Activated CD4-positive, alpha-beta memory T cell treated with anti-CD3 and anti-CD28 coated beads for 36 hours (primary cell): Measurements from ENCODE around the gene SORCS3. TPM values are rescaled to one million over a fixed set of nuclear protein-coding genes. Genes with fewer than 3 reads are reported as not detected.

Experiments
- CTCF ChIA-PET: fragments of 350-600 bp; sonication (Branson Sonifier 250); formaldehyde crosslinking; loops from one replicate; lab custom pipeline; 2021; ENCODE audit warnings: antibody characterized with exemption, inconsistent platforms; lab: Charles Lee
- POLR2A ChIA-PET: fragments of 350-600 bp; sonication (Branson Sonifier 250); formaldehyde crosslinking; loops from one replicate; lab custom pipeline; 2021; ENCODE audit warnings: antibody characterized with exemption; lab: Charles Lee
- DNase-seq: peaks from one replicate; pipeline ENCODE4 v3.0.0-alpha.2; 2020
- H3K27ac Mint-ChIP-seq: one replicate; pipeline ENCODE4 v1.8.0; 2021; ENCODE audit warnings: mixed read lengths
- H3K27me3 Mint-ChIP-seq: one replicate; pipeline ENCODE4 v1.8.0; 2021; ENCODE audit warnings: mixed read lengths
- H3K36me3 Mint-ChIP-seq: one replicate; pipeline ENCODE4 v1.8.0; 2021; ENCODE audit warnings: mixed read lengths
- H3K4me1 Mint-ChIP-seq: one replicate; pipeline ENCODE4 v1.8.0; 2021; ENCODE audit warnings: low read depth, mixed read lengths
- H3K4me3 Mint-ChIP-seq: one replicate; pipeline ENCODE4 v1.8.0; 2021; ENCODE audit warnings: mild to moderate bottlenecking, mixed read lengths
- H3K9me3 Mint-ChIP-seq: one replicate; pipeline ENCODE4 v1.8.0; 2021; ENCODE audit warnings: mixed read lengths
- intact Hi-C: fragments of 100-400 bp; cut with micrococcal nuclease; formaldehyde crosslinking; loops from one replicate; pipeline ENCODE4 v1.15.1; 2023
- total RNA-seq, 2 experiments: library from RNA; stranded (reverse); gene quantifications; one replicate each; pipeline ENCODE4 v1.2.3, GENCODE V29; 2021

Gene SORCS3
- total RNA-seq, 2 experiments from 2014 or later, result not detected

GRCh38 chr10:105070249-105070648 lies 429.2 kb downstream of the SORCS3 start:
- Mint-ChIP-seq H3K4me3 (no peak overlapping the region), H3K27me3 (no peaks in the 10 kb centered on the region), H3K9me3 (no peaks in the 10 kb centered on the region), H3K4me1 (no peaks in the 10 kb centered on the region), H3K27ac (no peak overlapping the region), H3K36me3 (no peaks in the 10 kb centered on the region)
- DNase-seq, result no peak
- POLR2A ChIA-PET, result no interaction called here
- intact Hi-C loops, result no loop called here
- CTCF ChIA-PET, result no interaction called here

GRCh38 chr10:105070952-105071351 lies 429.9 kb downstream of the SORCS3 start:
- H3K27ac Mint-ChIP-seq, result no peak overlapping the region
- ChIA-PET CTCF (interaction anchor here (0.6 kb wide), 1 partner anchor 814 kb away, joined by 3 read pairs; no protein-coding TSS in a partner anchor), POLR2A (no interaction called here)
- H3K9me3 Mint-ChIP-seq, result no peaks in the 10 kb centered on the region
- no peak for DNase-seq
- H3K4me3 Mint-ChIP-seq, result no peak overlapping the region
- H3K4me1 Mint-ChIP-seq, result no peaks in the 10 kb centered on the region
- intact Hi-C loops, result no loop called here
- no peaks in the 10 kb centered on the region for H3K27me3 Mint-ChIP-seq
- H3K36me3 Mint-ChIP-seq, result no peaks in the 10 kb centered on the region

- POLR2A ChIA-PET, result no interaction called here
- intact Hi-C loops, result no loop called here
- no peak for DNase-seq
- no peaks in the 10 kb centered on the region for H3K4me1 Mint-ChIP-seq
- no peaks in the 10 kb centered on the region for H3K9me3 Mint-ChIP-seq
- H3K36me3 Mint-ChIP-seq, result no peaks in the 10 kb centered on the region
- CTCF ChIA-PET, result no interaction called here
- H3K4me3 Mint-ChIP-seq, result no peak overlapping the region
- H3K27me3 Mint-ChIP-seq, result no peaks in the 10 kb centered on the region
- no peak overlapping the region for H3K27ac Mint-ChIP-seq
Measured at GRCh38 chr10:105071980-105072379, 430.9 kb downstream of the SORCS3 start.

- no peak for DNase-seq
- H3K36me3 Mint-ChIP-seq, result no peaks in the 10 kb centered on the region
- H3K4me3 Mint-ChIP-seq, result no peak overlapping the region
- H3K27me3 Mint-ChIP-seq, result no peaks in the 10 kb centered on the region
- POLR2A ChIA-PET, result no interaction called here
- intact Hi-C loops, result no loop called here
- H3K4me1 Mint-ChIP-seq, result no peaks in the 10 kb centered on the region
- CTCF ChIA-PET, result no interaction called here
- H3K9me3 Mint-ChIP-seq, result no peaks in the 10 kb centered on the region
- no peak overlapping the region for H3K27ac Mint-ChIP-seq
Measured at GRCh38 chr10:105073999-105074398, 432.9 kb downstream of the SORCS3 start.

DNA sequence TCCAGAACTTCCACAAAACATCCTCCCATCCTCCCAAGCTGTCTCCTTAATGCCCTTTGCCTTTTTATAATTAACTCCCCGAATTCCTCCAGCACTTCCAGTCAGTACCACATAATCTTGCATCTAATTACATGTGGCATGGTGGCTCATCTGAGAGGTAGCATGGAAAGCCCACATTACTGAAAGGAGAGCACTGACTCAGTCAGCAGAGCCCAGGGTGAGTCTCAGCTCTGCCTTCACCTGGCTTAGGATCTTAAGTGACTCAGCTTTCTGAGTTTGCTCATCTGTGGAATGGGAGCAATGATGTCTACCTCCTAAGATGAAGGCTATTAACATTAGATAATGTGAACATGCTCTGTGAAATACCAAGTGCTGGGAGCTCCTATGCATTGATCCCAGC lies 433.9 kb downstream of the SORCS3 start:
- H3K9me3 Mint-ChIP-seq, result no peaks in the 10 kb centered on the region
- H3K4me3 Mint-ChIP-seq, result no peak overlapping the region
- no peaks in the 10 kb centered on the region for H3K4me1 Mint-ChIP-seq
- DNase-seq, result no peak
- no peaks in the 10 kb centered on the region for H3K27me3 Mint-ChIP-seq
- ChIA-PET POLR2A (no interaction called here), CTCF (no interaction called here)
- intact Hi-C loops, result no loop called here
- no peaks in the 10 kb centered on the region for H3K36me3 Mint-ChIP-seq
- no peak overlapping the region for H3K27ac Mint-ChIP-seq

- H3K9me3 Mint-ChIP-seq, result no peaks in the 10 kb centered on the region
- POLR2A ChIA-PET, result no interaction called here
- CTCF ChIA-PET, result no interaction called here
- intact Hi-C loops, result no loop called here
- H3K27me3 Mint-ChIP-seq, result no peaks in the 10 kb centered on the region
- H3K4me1 Mint-ChIP-seq, result no peaks in the 10 kb centered on the region
- no peaks in the 10 kb centered on the region for H3K36me3 Mint-ChIP-seq
- H3K27ac Mint-ChIP-seq, result no peak overlapping the region
- no peak overlapping the region for H3K4me3 Mint-ChIP-seq
- DNase-seq, result no peak
Measured at GRCh38 chr10:105085980-105086379, 444.9 kb downstream of the SORCS3 start.

GRCh38 chr10:105094048-105094447 lies 453.0 kb downstream of the SORCS3 start:
- no peak for DNase-seq
- Mint-ChIP-seq H3K27me3 (no peaks in the 10 kb centered on the region), H3K36me3 (no peaks in the 10 kb centered on the region), H3K4me1 (no peaks in the 10 kb centered on the region), H3K9me3 (no peaks in the 10 kb centered on the region), H3K4me3 (no peak overlapping the region), H3K27ac (no peak overlapping the region)
- intact Hi-C loops, result no loop called here
- CTCF ChIA-PET, result no interaction called here
- POLR2A ChIA-PET, result no interaction called here

- intact Hi-C loops, result no loop called here
- no peaks in the 10 kb centered on the region for H3K4me1 Mint-ChIP-seq
- ChIA-PET CTCF (no interaction called here), POLR2A (no interaction called here)
- no peaks in the 10 kb centered on the region for H3K27me3 Mint-ChIP-seq
- DNase-seq, result no peak
- no peak overlapping the region for H3K4me3 Mint-ChIP-seq
- no peak overlapping the region for H3K27ac Mint-ChIP-seq
- H3K36me3 Mint-ChIP-seq, result no peaks in the 10 kb centered on the region
- no peaks in the 10 kb centered on the region for H3K9me3 Mint-ChIP-seq
Measured at GRCh38 chr10:105096316-105096715, 455.2 kb downstream of the SORCS3 start.

DNA sequence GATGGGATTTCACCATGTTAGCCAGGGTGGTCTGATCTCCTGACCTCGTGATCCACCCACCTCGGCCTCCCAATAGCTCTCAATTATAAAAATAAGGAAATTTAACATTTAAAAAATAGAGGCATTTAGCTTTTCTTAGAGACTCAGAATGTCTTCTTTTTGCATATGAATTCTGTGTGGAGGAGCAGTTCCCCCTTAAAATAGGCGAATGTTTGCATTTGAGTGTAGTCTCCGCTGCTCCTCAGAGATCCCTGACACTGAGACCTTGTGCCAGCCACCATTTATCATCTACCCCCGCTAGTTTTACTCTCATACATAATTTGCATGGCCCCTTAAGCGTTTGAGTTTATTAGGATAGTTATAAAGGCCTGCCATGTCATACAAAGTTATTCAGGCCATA lies 461.9 kb downstream of the SORCS3 start:
- intact Hi-C loops, result no loop called here
- Mint-ChIP-seq H3K27ac (no peak overlapping the region), H3K27me3 (no peaks in the 10 kb centered on the region), H3K4me3 (no peak overlapping the region), H3K36me3 (no peaks in the 10 kb centered on the region), H3K9me3 (no peaks in the 10 kb centered on the region), H3K4me1 (no peaks in the 10 kb centered on the region)
- CTCF ChIA-PET, result no interaction called here
- no peak for DNase-seq
- POLR2A ChIA-PET, result no interaction called here

DNA sequence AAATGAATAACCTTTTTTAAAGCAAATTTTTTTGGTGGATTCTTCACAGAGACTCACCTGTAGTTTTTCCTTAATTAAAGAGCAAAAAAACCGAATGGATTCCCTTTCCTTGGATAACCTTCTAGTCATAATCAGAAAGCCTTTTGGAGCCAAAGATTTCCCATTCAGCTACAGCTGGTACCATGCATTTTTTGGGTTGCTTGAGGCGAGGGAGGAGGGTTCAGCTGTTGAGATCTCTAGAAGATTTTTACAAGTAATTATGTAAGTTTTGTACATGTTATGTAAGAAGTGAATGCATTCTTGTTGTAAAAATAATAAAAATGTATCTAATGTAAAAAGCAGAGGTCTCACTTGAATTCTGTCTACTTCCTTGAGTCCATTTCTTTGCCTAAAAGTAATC lies 463.2 kb downstream of the SORCS3 start:
- Mint-ChIP-seq H3K27ac (no peak overlapping the region), H3K36me3 (no peaks in the 10 kb centered on the region), H3K9me3 (no peaks in the 10 kb centered on the region), H3K27me3 (no peaks in the 10 kb centered on the region), H3K4me1 (no peaks in the 10 kb centered on the region), H3K4me3 (no peak overlapping the region)
- POLR2A ChIA-PET, result no interaction called here
- CTCF ChIA-PET, result no interaction called here
- no peak for DNase-seq
- intact Hi-C loops, result no loop called here

DNA sequence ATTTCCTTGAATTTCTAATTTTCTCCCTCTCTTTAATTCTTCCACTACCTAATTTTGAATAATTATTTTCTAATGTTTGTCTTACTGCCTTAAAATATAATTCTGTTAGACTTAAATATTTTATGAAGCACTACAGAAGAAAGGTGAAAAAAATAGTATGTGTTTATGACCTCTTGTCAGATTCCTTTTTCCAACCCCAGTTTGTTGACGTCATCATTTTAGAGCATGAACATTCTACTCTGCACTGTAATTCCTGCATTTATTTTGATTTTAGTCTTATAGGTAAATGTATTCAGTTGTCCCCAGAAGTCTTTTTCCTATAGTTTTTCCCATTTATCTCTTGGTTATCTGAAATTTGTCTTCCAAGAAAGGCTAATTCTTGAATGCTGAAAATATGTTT lies 468.1 kb downstream of the SORCS3 start:
- ChIA-PET CTCF (no interaction called here), POLR2A (no interaction called here)
- Mint-ChIP-seq H3K4me1 (no peaks in the 10 kb centered on the region), H3K27ac (no peak overlapping the region), H3K36me3 (no peaks in the 10 kb centered on the region), H3K4me3 (no peak overlapping the region), H3K27me3 (no peaks in the 10 kb centered on the region), H3K9me3 (no peaks in the 10 kb centered on the region)
- intact Hi-C loops, result no loop called here
- DNase-seq, result no peak

DNA sequence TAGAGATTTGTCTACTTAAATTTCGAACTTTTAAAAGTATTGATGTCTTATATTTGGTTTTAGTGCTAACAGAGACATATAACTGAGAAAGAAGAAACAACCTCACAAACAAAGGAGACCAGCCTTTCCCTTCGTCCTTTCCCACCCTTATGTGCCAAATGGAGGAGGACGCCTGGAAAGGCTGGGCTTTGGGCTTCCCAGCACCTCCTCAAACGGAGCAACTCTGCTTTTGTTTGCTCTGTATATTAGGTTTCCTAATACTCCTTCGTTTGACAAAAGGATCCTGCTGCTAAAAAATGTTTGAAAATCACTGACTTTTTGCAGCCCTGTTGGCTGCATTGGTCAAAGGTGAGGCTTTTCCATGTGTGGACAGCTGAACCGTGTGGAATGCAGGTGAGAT lies 471.8 kb downstream of the SORCS3 start:
- Mint-ChIP-seq H3K4me3 (no peak overlapping the region), H3K36me3 (no peaks in the 10 kb centered on the region), H3K9me3 (no peaks in the 10 kb centered on the region), H3K27me3 (no peaks in the 10 kb centered on the region), H3K27ac (no peak overlapping the region), H3K4me1 (no peaks in the 10 kb centered on the region)
- ChIA-PET POLR2A (no interaction called here), CTCF (no interaction called here)
- intact Hi-C loops, result no loop called here
- DNase-seq, result no peak

- Mint-ChIP-seq H3K4me1 (no peaks in the 10 kb centered on the region), H3K27ac (no peak overlapping the region), H3K9me3 (peaks cover 4% of the 10 kb centered on the region), H3K27me3 (no peaks in the 10 kb centered on the region), H3K4me3 (no peak overlapping the region), H3K36me3 (no peaks in the 10 kb centered on the region)
- POLR2A ChIA-PET, result no interaction called here
- CTCF ChIA-PET, result no interaction called here
- DNase-seq, result no peak
- intact Hi-C loops, result no loop called here
Measured at GRCh38 chr10:105113666-105114065, 472.6 kb downstream of the SORCS3 start.

DNA sequence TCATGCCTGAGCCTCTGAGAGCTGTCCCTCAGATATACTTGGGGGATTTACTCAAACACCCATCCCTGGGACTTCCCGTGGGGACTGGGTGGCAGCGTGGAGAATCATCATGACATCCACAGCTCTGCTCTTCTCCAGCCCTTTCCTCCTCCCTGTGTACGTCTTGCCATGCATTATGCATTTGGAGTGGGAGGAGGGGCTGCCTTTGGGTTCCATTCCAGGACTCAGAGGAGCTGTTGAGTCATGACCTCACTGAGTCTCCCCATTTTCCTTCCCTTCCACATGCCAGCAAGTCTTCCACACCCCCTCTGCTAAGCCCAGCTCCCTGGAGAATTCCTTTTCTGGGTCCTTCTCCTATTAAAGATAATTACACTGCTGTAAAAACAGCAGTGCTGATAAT lies 480.7 kb downstream of the SORCS3 start:
- Mint-ChIP-seq H3K9me3 (peaks cover 4% of the 10 kb centered on the region), H3K27ac (no peak overlapping the region), H3K27me3 (no peaks in the 10 kb centered on the region), H3K4me1 (no peaks in the 10 kb centered on the region), H3K4me3 (no peak overlapping the region), H3K36me3 (no peaks in the 10 kb centered on the region)
- intact Hi-C loops, result no loop called here
- ChIA-PET POLR2A (no interaction called here), CTCF (no interaction called here)
- DNase-seq, result no peak
